ENCODE results near the gene EMCN.

DNA sequence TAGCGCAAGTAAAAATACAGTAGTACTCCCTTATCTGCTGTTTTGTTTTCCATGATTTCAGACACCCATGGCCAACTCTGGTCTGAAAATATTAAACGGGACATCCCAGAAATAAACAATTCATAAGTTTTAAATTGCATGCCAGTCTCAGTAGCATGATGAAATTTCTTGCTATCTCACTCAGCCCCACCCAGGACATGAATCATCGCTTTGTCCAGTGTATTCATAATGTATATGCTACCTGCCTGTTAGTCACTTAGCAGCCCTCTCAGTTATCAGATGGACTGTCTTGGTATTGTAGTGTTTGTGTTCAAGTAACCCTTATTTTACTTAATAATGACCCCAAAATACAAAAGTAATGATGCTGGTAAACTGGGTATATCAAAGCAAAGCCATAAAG, 169.3 kb downstream of the EMCN start:
- TF ChIP-seq POLR2A (IDR thresholded peaks at IDR 0.05; ENCODE audit: low read depth, low read length), result no peak
- TF ChIP-seq POLR2AphosphoS5 (IDR thresholded peaks at IDR 0.05; ENCODE audit: low read depth, low read length), result no peak

All from GM12892 (cell line).